Thoracic aorta (tissue), 2 donors: Measurements from ENCODE around the gene VAMP3. TPM values are rescaled to one million over a fixed set of nuclear protein-coding genes. Genes with fewer than 3 reads are reported as not detected.

Experiments
- ATAC-seq: fragments of 150-250 bp; one replicate; pipeline ENCODE4 v1.8.0; 2017; ENCODE audit warnings: low read depth; ENCODE audit not compliant: insufficient number of reproducible peaks, low FRiP score
- DNase-seq: peaks from one replicate; pipeline ENCODE4 v3.0.0-alpha.2; 2020; ENCODE audit warnings: low spot score
- H3K27ac ChIP-seq, 2 donors: fragments of 200-600 bp; sonication (generic); 1 replicate in 1 of 2; 2 replicates in 1 of 2; pipeline ENCODE4 v1.5.1; 2016; ENCODE audit warnings: mild to moderate bottlenecking in 2 of 2, moderate library complexity in 2 of 2
- H3K27me3 ChIP-seq: fragments of 200-600 bp; sonication (generic); replicated peaks from 2 replicates; pipeline ENCODE4 v1.6.0; 2016; ENCODE audit warnings: mild to moderate bottlenecking; ENCODE audit not compliant: insufficient read depth
- H3K36me3 ChIP-seq: fragments of 200-600 bp; sonication (generic); one replicate; pipeline ENCODE4 v1.5.1; 2016
- H3K4me1 ChIP-seq, 2 donors: fragments of 200-600 bp; sonication (generic); 1 replicate in 1 of 2; 2 replicates in 1 of 2; pipeline versions ENCODE4 v1.5.1 to v1.6.0; 2016; ENCODE audit warnings: low read depth in 2 of 2, mild to moderate bottlenecking in 1 of 2; ENCODE audit not compliant: control insufficient read depth in 1 of 2
- H3K4me3 ChIP-seq: fragments of 200-600 bp; sonication (generic); 2 replicates; pipeline ENCODE4 v1.5.1; 2016; ENCODE audit warnings: mild to moderate bottlenecking
- H3K9me3 ChIP-seq: fragments of 200-600 bp; sonication (generic); 2 replicates; pipeline ENCODE4 v1.5.1; 2016
- CTCF ChIP-seq: fragments of 200-600 bp; sonication (generic); IDR thresholded peaks from one replicate; pipeline ENCODE4 v1.5.1; 2019; ENCODE audit warnings: antibody characterized with exemption
- total RNA-seq, 2 donors: library from RNA; depleted of rRNA; stranded (reverse); fragments of >200 nt; gene quantifications; one replicate each; pipeline versions ENCODE4 v1.1.0 to v1.2.3, GENCODE V29; 2016

VAMP3 gene
- total RNA-seq, 2 donors from 2014 or later: 87.3 to 102 TPM

GRCh38 chr1:7821282-7821681, 50.2 kb downstream of the VAMP3 start:
- Histone ChIP-seq H3K27me3 (no peaks in the 10 kb centered on the region), H3K27ac (no peak overlapping the region), H3K4me3 (no peak overlapping the region), H3K4me1 (no peaks in the 10 kb centered on the region), H3K9me3 (no peaks in the 10 kb centered on the region), H3K36me3 (peaks cover 27% of the 10 kb centered on the region)
- TF ChIP-seq CTCF: no peak
- no peak for DNase-seq
- ATAC-seq: no peak

- no peak for TF ChIP-seq CTCF
- H3K36me3 ChIP-seq: peaks cover 51% of the 10 kb centered on the region
- H3K9me3 ChIP-seq: no peaks in the 10 kb centered on the region
- H3K27ac ChIP-seq: no peak overlapping the region
- ATAC-seq (no peak), DNase-seq (no peak)
- H3K4me3 ChIP-seq: no peak overlapping the region
- H3K4me1 ChIP-seq: no peaks in the 10 kb centered on the region
- no peaks in the 10 kb centered on the region for H3K27me3 ChIP-seq
Observed at GRCh38 chr1:7824701-7825100, 53.6 kb downstream of the VAMP3 start.

GRCh38 chr1:7826363-7826762, 55.3 kb downstream of the VAMP3 start:
- H3K27me3 ChIP-seq: no peaks in the 10 kb centered on the region
- no peak for DNase-seq
- no peak for ATAC-seq
- peaks cover 2 to 6% of the 10 kb centered on the region in 2 donors for H3K4me1 ChIP-seq
- H3K9me3 ChIP-seq: no peaks in the 10 kb centered on the region
- no peak overlapping the region for H3K27ac ChIP-seq
- no peak for TF ChIP-seq CTCF
- peak overlapping the region; percentile 68 for H3K4me3 ChIP-seq
- H3K36me3 ChIP-seq: peaks cover 48% of the 10 kb centered on the region

- peaks cover 42% of the 10 kb centered on the region for H3K36me3 ChIP-seq
- peak overlapping the region; percentile 68 for H3K4me3 ChIP-seq
- ATAC-seq: no peak
- H3K9me3 ChIP-seq: no peaks in the 10 kb centered on the region
- DNase-seq: no peak
- peaks cover 2 to 10% of the 10 kb centered on the region in 2 donors for H3K4me1 ChIP-seq
- peak overlapping the region in 1 of 2 donors; percentile 41 for H3K27ac ChIP-seq
- H3K27me3 ChIP-seq: no peaks in the 10 kb centered on the region
- no peak for TF ChIP-seq CTCF
Observed at GRCh38 chr1:7827126-7827955, 56.2 kb downstream of the VAMP3 start.

Other genes with a start within 250 kb of the VAMP3 start
- gene PER3, start 13.0 kb downstream of the VAMP3 start, total RNA-seq: 10 to 100 TPM; 19.8 to 21.7 TPM
- not detected for gene UTS2, start 81.8 kb downstream of the VAMP3 start, total RNA-seq
- not detected for gene TNFRSF9, start 169.5 kb downstream of the VAMP3 start, total RNA-seq
- 100 to 1,000 TPM; 140 to 145 TPM for gene PARK7, start 190.4 kb downstream of the VAMP3 start, total RNA-seq